Amygdala (tissue), 56 donors: ENCODE data around the gene CFAP210.
"Not testable (repeated sequence)": the region's sequence is repeated elsewhere in the genome, so short reads cannot be mapped to it uniquely, and the experiment has no call there.

Experiments
- DNase-seq, 56 donors: peaks; one replicate each; lab custom pipeline; 2025; lab: John Stamatoyannopoulos, UW

Gene CFAP210

DNA sequence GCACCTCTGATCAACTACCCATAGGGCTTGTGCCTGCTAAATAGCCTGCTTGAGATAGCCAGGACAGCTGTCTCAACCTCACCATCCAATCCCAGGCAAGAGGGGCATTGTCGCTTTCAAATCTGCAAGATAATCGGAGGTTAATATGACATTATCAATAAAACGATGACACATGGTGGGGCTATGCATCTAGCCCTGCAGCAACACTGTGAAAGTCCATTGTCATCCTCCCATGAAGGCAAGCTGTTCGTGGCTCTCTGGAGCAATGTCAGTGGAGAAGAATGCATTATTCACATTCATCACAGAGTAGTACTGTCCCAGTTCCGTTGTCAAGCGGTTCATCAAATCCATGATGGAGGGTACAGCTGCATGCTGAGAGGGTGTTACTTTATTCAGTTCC lies 20.5 kb upstream of the CFAP210 start:
- DNase-seq, result peak in 15 of 56 donors; percentile 6 to 66 (median 40)

DNA sequence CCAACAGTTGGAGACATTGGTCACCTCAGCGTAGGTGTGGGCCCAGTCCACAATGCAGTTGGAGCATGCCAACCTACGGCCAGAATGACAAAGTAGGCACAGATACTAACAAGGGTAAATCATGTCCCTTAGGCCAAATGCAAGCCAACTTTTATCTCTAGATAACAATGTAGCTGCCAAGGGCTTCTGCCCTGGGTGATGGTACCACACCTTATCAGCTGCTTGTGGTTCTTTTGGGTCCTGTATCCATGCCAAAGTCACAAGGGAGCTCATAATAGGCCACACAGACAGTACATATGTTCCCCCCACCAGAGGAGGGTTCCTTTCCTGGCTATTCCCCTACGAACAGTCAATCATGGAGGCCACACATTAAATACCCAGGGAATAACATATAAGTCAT lies 19.1 kb upstream of the CFAP210 start:
- DNase-seq, result no peak

DNA sequence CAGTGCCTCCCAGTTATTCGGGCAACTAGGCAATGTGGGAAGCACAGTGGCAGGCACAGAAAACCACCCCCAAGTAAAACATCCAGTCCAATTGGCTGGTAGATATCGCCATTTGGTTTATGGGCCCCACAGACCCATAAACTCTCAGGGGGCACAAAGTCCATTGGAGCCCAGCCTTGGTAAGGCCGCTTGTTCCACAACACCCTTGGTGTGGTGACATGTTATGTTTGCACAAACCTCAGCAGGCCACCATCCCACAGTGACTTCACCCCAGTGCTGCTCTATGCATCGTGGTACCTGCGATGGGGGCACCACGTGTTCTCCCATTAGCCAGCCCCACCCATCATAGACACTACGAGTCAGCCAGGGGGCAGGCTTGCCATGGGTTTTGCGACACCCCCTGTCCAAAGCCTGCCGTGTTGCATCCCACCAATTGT lies 18.6 kb upstream of the CFAP210 start:
- DNase-seq, result no peak

DNA sequence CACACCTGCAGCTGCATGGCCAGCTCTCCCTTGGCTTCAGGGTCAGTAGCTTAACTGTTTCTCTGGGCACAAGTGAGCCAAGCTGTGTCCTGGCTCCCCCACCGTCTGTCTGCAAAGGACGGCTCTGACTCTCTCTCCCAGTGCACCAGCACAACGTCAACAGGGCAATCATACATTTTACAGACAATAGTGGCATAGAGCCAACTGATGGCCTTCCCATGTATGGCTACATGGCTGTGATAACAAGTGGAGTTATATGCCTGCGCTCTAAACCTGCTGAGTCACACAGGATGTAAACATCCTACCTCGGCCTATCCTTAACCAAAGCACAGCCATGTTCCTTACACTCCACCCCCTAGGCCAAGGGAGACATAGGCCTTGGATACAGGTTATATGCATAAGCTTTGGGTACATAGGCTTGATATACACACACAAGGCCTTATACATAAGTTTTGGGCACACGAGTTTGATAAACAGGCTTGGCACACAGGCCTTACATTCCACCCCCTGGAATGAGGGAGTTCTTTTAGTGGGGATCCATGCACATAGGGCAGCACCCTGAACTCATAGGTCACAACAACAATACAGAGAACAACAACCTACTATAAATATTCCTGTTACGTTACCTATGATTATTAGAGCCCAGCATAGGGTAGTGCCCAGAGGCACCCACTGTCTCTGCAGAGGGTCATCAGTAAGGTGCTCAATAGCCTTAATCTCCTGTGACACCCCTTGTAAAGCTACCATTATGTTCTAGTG lies 17.7 kb upstream of the CFAP210 start:
- DNase-seq, result no peak

DNA sequence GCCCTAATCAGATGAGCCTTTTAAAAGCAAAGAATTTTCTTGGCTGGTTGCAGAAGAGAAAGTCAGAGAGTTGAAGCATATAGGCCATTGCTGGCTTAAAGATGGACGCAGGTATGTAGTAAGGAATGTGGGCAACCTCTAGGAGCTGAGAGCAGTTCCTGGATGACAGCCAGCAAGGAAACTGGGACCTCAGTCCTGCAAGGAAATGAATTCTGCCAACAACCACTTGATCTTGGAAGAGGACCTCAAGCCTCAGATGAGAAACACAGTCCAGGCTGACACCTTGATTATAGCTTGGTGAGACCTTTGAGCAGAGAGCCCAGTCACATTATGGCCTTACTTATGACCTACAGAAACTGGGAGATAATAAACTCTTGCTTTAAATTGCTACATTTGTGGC lies 15.8 kb upstream of the CFAP210 start:
- DNase-seq, result no peak

DNA sequence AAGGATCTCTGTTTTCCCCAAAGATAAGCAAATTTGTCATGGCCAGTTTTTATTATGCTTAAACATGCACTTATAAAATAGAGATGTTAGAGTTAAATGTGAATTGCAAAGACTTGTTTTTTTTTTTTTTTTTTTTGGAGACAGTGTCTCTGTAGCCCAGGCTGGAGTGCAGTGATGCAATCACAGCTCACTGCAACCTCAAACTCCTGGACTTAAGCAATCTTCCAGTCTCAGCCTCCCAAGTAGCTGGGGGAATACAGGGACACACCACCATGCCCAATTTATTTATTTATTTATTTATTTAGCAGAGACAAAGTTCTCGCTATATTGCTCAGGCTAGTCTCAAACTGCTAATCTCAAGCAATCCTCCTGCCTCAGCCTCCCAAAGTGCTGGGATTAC lies 15.1 kb upstream of the CFAP210 start:
- DNase-seq, result no peak

DNA sequence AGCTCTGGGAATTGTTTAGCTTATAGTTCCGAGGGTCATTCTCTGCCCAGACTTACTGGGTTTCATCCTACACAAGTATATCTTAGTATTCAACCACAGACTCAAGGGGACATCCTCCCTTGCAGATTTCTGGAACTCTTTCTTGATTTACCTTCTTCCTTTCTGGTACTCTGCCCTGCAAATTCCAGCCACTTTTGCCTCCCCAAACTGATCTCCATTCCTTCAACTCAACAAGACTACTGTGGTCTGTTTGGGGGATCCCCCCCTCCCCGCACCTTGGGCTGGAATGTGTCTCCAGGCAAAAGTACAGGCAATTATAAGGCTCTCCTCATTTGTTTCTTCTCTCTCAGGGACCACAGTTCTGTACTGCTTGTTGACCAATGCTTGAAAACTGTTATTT lies 13.4 kb upstream of the CFAP210 start:
- DNase-seq, result no peak

DNA sequence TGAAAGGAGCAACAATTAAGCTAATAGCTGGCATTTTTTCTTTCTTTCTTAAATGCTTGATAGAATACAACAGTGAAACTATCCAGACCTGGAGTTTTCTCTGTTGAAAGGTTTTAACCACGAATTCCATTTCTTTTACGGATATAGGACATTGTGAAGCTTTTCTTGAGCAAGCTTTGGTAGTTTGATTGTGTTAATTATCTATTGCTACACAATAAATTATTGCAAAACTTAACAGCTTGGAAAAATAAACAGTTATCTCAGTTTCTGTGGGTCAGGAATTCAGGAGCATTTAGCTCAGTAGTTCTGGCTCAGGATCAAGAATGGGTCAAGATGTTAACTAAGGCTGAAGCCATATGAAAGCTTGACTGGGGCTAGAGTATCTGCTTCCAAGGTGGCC lies 11.7 kb upstream of the CFAP210 start:
- no peak for DNase-seq

DNA sequence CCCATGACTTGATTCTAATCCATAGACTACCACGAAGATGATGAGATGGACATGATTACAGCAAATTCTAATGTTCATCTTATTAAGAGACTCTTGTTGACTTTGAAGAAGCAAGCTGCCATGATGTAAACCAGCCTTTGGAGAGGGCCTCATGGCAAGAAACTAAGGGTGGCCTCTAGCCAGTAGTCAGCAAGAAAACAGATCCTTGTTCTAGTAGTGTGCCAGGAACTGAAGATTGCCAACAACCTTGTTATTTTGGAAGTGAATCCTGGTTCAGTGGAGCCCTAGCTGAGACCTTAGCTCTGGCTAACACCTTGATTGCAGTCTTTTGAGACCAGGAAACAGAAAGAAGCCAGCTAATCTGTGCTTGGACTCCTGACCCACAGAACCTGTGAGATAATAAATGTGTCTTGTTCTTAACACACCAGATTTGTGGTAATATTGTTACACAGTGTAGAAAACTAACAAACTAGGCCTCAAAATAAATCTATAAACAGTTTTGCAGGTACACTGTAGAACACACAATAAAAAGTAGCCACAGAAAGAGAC lies 10.0 kb upstream of the CFAP210 start:
- DNase-seq, result no peak

DNA sequence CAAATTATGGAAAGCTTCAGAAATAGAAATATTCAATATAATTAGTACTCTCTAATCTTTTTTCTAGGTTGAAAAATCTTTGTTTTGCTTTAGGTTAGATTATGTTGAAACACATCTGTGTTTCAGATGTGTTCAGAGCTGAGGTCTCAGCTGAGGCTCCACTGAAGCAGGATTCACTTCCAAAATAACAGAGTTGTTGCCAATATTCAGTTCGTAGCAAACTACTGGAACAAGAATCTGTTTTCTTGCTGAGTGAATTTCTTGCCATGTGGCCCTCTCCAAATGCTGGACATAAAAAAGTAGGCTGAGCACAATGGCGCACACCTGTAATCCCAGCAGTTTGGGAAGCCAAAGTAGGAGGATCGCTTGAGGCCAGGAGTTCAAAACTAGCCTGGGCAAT lies 8.8 kb upstream of the CFAP210 start:
- no peak for DNase-seq

DNA sequence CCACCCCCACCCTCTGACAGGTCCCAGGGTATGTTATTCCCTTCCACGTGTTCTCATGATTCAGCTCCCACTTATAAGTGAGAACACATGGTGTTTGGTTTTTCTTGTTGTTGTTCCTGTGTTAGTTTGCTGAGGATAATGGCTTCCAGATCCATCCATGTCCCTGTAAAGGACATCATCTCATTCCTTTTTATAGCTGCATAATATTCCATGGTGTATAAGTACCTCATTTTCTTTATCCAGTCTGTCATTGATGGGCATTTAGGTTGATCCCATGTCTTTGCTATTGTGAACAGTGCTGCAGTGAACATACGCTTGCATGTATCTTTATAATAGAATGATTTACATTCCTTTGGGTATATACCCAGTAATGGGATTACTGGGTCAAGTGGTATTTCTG lies 5.0 kb upstream of the CFAP210 start:
- not testable (repeated sequence) for DNase-seq

DNA sequence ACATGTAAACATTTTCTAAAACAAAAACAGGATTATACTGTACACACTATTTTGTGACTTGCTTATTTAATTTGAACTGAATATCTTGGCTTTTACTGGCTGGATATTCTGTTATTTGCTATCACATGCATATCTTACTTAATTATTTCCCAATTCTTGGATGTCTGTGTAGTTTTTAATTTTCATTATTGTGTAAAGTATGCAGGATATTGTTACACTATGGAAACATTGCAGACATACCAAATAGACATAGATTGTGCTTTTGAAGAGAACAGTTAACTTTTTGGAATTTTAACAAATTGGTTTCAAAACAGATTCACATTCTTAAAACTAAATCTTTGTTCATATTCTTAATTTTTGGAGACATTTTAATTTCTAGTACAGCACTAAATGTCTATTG lies 2.2 kb upstream of the CFAP210 start:
- DNase-seq, result no peak

DNA sequence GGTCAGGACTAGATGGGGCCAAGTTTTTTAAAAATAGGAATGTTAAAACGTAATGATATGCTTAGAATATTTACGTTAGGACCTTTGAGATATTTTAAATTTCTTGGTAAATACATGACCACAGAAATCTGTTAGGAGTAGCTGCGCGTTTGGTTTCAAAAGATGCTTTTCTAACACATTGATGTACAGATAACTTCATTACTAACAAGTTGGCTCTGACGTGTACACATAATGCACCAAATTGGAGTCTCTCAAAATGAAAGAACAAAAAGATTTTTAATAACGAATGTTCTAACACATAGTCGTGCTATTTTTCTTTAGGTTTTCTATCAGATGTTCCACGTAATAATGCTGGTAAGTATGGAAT lies 672 bp upstream of the CFAP210 start:
- DNase-seq, result no peak

DNA sequence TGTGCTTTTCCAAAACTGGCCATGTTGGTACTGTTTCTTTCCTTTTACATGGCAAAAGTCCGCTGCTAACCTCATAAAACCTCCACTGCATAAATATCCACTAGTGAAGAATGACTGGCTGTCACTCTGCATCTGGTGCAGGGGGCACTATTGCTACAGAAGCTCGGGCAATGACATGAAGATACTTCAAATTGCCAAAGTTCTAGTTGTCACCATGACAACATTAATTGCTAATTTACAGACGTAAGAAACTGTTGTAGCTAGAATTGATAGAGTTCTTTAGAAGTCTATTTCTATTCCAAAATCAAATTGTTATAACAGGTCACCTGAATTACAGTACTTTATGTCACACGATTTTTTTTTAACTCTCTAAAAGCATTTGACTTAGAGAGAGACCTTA lies 845 bp downstream of the CFAP210 start:
- DNase-seq, result peak in 4 of 56 donors; percentile 6 to 38 (median 18)

DNA sequence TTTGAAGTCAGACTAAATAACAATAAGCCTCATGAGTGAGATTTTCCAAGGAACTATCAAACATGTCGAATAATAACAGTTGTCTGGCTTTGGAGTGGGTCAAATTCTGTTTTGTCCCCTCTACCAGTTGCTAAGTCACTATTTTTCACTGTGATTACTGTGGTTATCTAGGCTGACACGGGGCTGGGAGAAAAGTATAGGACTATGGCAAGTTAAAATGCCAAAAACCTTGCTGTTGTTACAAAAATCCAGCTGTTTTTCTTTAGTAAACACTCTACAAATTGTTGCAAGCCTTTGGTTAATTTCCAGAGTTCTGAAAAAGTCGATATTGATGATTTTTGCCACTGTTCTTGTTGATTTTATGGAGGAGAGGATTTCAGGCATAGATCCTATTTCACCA lies 1.5 kb downstream of the CFAP210 start:
- no peak for DNase-seq

DNA sequence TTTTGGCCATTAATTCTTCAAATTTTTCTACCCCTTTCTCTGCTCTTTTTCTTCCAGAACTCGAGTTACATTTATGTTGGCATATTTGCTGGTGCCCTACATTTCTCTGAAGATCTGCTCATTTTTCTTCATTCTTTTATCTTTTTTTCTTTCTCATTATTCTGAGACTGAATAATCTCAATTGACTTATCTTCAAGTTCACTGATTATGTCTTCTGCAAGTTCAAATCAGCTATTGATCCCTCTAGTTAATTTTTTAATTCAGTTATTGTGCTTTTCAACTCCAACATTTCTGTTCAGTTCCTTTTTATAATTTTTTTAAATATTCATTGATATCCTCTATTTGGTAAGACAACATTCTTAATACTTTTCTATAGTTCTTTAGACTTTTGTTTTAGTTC lies 3.2 kb downstream of the CFAP210 start:
- no peak for DNase-seq

DNA sequence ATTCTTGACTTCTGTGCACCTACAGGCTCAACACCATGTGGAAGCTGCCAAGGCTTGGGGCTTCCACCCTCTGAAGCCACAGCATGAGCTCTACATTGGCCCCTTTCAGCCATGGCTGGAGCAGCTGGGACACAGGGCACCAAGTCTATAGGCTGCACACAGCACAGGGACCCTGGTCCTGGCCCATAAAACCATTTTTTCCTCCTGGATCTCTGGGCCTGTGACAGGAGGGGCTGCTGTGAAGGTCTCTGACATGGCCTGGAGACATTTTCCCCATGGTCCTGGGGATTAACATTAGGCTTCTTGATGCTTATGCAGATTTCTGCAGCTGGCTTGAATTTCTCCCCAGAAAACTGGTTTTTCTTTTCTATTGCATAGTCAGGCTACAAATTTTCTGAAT lies 6.3 kb downstream of the CFAP210 start:
- not testable (repeated sequence) for DNase-seq

DNA sequence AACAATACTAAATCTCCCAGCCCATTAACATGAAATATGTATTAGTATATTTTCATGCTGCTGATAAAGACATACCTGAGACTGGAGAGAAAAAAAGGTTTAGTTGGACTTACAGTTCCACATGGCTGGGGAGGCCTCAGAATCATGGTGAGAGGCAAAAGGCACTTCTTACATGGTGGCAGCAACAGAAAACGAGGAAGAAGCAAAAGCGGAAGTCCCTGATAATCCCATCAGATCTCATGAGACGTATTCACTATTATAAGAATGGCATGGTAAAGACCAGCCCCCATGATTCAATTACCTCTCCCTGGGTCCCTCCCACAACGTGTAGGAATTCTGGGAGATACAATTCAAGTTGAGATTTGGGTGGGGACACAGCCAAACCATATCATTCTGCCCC lies 7.4 kb downstream of the CFAP210 start:
- DNase-seq, result not testable (repeated sequence)

DNA sequence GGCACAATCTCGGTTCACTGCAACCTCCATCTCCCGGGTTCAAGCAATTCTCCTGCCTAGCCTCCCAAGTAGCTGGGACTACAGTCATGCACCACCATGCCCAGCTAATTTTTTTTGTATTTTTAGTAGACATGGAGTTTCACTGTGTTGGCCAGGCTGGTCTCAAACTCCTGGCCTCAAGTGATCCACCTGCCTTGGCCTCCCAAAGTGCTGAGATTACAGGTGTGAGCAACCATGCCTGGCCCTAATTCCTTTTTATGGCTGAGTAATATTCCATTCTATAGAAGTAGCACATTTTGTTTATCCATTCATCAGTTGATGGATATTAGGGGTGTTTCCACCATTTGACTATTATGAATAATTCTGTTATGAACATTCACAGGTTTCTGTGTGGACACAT lies 9.5 kb downstream of the CFAP210 start:
- not testable (repeated sequence) for DNase-seq

DNA sequence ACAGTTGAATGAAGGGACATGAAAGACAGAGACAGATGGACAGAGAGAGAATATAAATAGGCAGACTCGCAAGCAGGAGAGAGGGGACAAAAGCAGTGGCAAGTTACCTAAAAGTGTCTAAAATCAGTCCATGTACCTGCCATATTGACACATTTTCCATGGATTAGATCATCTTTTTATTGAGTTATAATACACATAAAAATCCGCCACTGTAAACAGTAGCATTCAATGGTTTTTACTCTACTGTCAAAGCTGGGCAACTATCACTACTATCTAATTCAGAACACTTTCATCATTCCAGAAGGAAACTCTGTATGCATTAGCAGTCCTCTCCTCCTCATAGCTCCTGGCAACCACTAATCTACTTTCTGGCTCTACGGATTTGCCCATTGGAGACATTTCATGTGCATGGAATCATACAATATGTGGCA lies 10.1 kb downstream of the CFAP210 start:
- DNase-seq, result no peak

DNA sequence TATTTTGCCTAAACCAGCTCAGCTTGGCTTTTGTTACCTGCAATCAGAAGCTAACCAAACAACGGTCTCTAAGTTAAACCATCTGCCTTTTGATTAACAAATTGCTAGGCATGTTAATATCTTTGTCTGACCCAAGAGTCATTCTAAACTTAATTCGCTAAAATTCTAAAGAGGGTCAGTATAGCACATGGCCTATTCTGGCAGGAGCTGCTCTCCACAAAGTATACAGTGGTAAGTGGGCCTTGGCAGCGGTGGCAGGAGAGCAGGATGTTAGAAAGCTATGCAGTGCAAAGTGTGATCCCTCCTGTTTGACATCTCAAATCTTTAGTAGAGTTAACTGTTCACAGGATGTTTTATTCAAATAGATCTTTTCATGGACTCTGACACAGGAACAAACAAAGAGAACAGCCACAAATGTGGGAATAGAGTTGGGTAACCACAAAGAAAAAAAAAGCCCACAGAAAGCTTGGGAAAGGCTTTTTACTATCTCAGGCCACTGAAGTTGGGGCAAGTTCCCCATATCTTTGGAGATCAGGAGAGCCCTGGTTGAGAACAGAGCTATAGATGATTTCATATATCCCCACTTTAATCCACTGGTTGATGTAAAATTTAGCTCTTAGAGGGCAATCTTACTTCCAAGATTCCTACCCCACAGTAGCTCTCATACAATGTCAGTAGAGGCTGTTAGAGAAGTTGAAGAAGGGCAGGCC lies 10.6 kb downstream of the CFAP210 start:
- no peak for DNase-seq

DNA sequence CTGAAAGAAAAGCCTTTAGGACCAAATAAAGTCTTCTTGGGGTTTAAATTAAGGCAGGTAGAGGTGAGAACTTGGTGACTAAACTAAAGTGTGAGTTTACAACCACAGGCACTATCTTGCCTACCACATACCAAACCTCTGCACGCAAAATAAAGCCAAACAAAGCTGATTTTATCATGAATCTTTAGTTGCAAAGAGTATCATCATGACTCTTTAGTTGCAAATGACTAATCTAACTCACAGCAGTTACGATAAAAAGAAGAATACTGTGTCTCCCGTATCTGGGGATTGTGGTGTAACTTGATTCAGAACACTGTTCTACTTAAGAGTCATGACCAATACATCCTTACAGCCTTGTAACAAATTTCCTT lies 11.2 kb downstream of the CFAP210 start:
- DNase-seq, result no peak
